GM23338 (cell line): Measurements from ENCODE around the gene GPATCH2. TPM values are rescaled to one million over a fixed set of nuclear protein-coding genes. Genes with fewer than 3 reads are reported as not detected.

Experiments
- ATAC-seq: fragments of 200-7000 bp; cut with Tn5 transposase; 3 replicates; pipeline ENCODE4 v1.9.1; 2020
- DNase-seq: peaks from one replicate; pipeline ENCODE4 v3.0.0-alpha.2; 2015; ENCODE audit warnings: low spot score
- H2AFZ ChIP-seq: fragments of 200-600 bp; sonication (generic); 2 replicates; pipeline ENCODE4 v1.8.0; 2016; ENCODE audit warnings: antibody characterized with exemption, mild to moderate bottlenecking, moderate library complexity
- H3F3A ChIP-seq: fragments of 200-600 bp; sonication (generic); replicated peaks from 2 replicates; pipeline ENCODE4 v1.8.0; 2017; ENCODE audit warnings: antibody characterized with exemption, mixed run types, low read depth
- H3K27ac ChIP-seq: fragments of 200-600 bp; sonication (generic); 2 replicates; pipeline ENCODE4 v1.6.1; 2016; ENCODE audit warnings: low read depth
- H3K27me3 ChIP-seq: fragments of 200-600 bp; sonication (generic); 2 replicates; pipeline ENCODE4 v1.8.0; 2016; ENCODE audit warnings: mild to moderate bottlenecking, mixed run types, moderate library complexity; ENCODE audit not compliant: insufficient read depth
- H3K36me3 ChIP-seq: fragments of 200-600 bp; sonication (generic); 2 replicates; pipeline ENCODE4 v1.8.0; 2016; ENCODE audit warnings: mild to moderate bottlenecking; ENCODE audit not compliant: insufficient read depth
- H3K4me1 ChIP-seq: fragments of 200-600 bp; sonication (generic); 2 replicates; pipeline ENCODE4 v1.8.0; 2016; ENCODE audit warnings: mild to moderate bottlenecking, moderate library complexity; ENCODE audit not compliant: insufficient read depth
- H3K4me2 ChIP-seq: fragments of 200-600 bp; sonication (generic); 2 replicates; pipeline ENCODE4 v1.7.1; 2017; ENCODE audit warnings: mixed run types
- H3K4me3 ChIP-seq: fragments of 200-600 bp; sonication (generic); 2 replicates; pipeline ENCODE4 v1.6.1; 2016; ENCODE audit warnings: mixed run types
- H3K79me2 ChIP-seq: fragments of 200-600 bp; sonication (generic); replicated peaks from 2 replicates; pipeline ENCODE4 v1.8.0; 2017; ENCODE audit warnings: mild to moderate bottlenecking; ENCODE audit not compliant: insufficient read depth
- H3K9me2 ChIP-seq: fragments of 200-600 bp; sonication (generic); 2 replicates; pipeline ENCODE4 v1.8.0; 2017; ENCODE audit not compliant: insufficient read depth
- H4K20me1 ChIP-seq: fragments of 200-600 bp; sonication (generic); replicated peaks from 2 replicates; pipeline ENCODE4 v1.8.0; 2017; ENCODE audit warnings: mild to moderate bottlenecking; ENCODE audit not compliant: insufficient read depth
- H3K27ac Mint-ChIP-seq: 2 replicates; pipeline ENCODE4 v1.8.0; 2020; ENCODE audit warnings: inconsistent platforms, mild to moderate bottlenecking, moderate library complexity, mixed read lengths
- H3K27me3 Mint-ChIP-seq: 3 replicates; pipeline ENCODE4 v1.8.0; 2022; ENCODE audit warnings: low read depth, mild to moderate bottlenecking, moderate library complexity, mixed read lengths, inconsistent platforms; ENCODE audit not compliant: insufficient read depth, poor library complexity
- H3K36me3 Mint-ChIP-seq: 3 replicates; pipeline ENCODE4 v1.8.0; 2021; ENCODE audit warnings: low read depth, mild to moderate bottlenecking, inconsistent platforms, moderate library complexity, mixed read lengths
- H3K4me1 Mint-ChIP-seq: 3 replicates; pipeline ENCODE4 v1.8.0; 2020; ENCODE audit warnings: mild to moderate bottlenecking, inconsistent platforms, mixed read lengths
- H3K4me3 Mint-ChIP-seq: 3 replicates; pipeline ENCODE4 v1.8.0; 2021; ENCODE audit warnings: moderate library complexity, mild to moderate bottlenecking, inconsistent platforms, mixed read lengths
- H3K9me3 Mint-ChIP-seq: 3 replicates; pipeline ENCODE4 v1.8.0; 2020; ENCODE audit warnings: moderate library complexity, mild to moderate bottlenecking, inconsistent platforms, mixed read lengths
- CREB1 ChIP-seq: fragments of 250-450 bp; sonication (Bioruptor Pico); IDR thresholded peaks from 2 replicates; pipeline ENCODE4 v1.5.0; 2020; ENCODE audit warnings: low read depth, mild to moderate bottlenecking, moderate library complexity
- CTCF ChIP-seq, 2 experiments: fragments of 200-600 bp in 1 of 2; sonication (generic) in 1 of 2; conservative IDR thresholded peaks; 2 replicates each; pipeline versions ENCODE4 v1.5.1 to v1.6.1; 2016 to 2017; ENCODE audit warnings: antibody characterized with exemption in 2 of 2, low read depth in 2 of 2, mild to moderate bottlenecking in 2 of 2, moderate library complexity in 1 of 2
- ETS1 ChIP-seq: IDR thresholded peaks from 2 replicates; pipeline ENCODE4 v1.6.1; 2016; ENCODE audit warnings: antibody characterized with exemption
- EZH2phosphoT487 ChIP-seq: fragments of 200-600 bp; sonication (generic); IDR thresholded peaks from one replicate; pipeline ENCODE4 v1.8.1; 2018; ENCODE audit warnings: antibody characterized with exemption; ENCODE audit not compliant: unreplicated experiment
- ZNF331 ChIP-seq: fragments of 250-450 bp; sonication (Bioruptor Pico); IDR thresholded peaks from 2 replicates; pipeline ENCODE4 v1.5.0; 2020; ENCODE audit warnings: low read depth, mild to moderate bottlenecking, moderate library complexity
- ZNF462 ChIP-seq: fragments of 250-450 bp; sonication (Bioruptor Pico); IDR thresholded peaks from 2 replicates; pipeline ENCODE4 v1.5.0; 2020; ENCODE audit warnings: mild to moderate bottlenecking, moderate library complexity
- polyA plus RNA-seq: library from polyadenylated mRNA; unstranded; fragments of >200 nt; fragmentation: Nextera tagmentation; extraction: Ambion mirVana; gene quantifications from 2 replicates; pipeline ENCODE4 v1.2.1, GENCODE V29; 2016
- total RNA-seq: library from RNA; depleted of rRNA; stranded (reverse); fragments of >200 nt; shearing (Covaris generic); gene quantifications from 2 replicates; pipeline ENCODE4 v1.2.3, GENCODE V29; 2014

GPATCH2 gene
- total and polyA plus RNA-seq, 2 experiments from 2014 or later: 12.3 to 26.7 TPM

DNA sequence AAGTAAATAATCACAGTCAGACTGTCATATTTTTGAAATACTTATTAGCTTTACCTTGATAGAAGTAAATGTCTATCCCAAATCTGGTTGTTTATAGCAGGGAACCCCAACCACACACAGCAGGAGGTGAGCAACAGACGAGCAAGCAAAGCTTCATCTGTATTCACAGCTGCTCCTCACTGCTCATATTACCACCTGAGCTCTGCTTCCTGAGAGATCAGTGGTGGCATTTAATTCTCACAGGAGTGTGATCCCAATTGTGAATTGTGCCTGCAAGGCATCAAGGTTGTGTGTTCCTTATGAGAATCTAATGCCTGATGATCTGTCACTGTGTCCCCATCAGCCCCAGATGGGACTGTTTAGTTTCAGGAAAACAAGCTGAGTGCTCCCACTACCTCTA is 104.3 kb downstream of the GPATCH2 start:
- H3K27ac ChIP-seq: no peak overlapping the region
- no peaks in the 10 kb centered on the region for H3K27me3 ChIP-seq
- H3K4me2 ChIP-seq: no peak overlapping the region
- H3K79me2 ChIP-seq: no peaks in the 10 kb centered on the region
- Mint-ChIP-seq H3K9me3 (peaks cover 18% of the 10 kb centered on the region; the same call in 2 of the 3 replicates), H3K36me3 (peaks cover 33% of the 10 kb centered on the region; the same call in 2 of the 3 replicates), H3K27me3 (no peaks in the 10 kb centered on the region), H3K27ac (no peak overlapping the region), H3K4me1 (no peaks in the 10 kb centered on the region), H3K4me3 (no peak overlapping the region)
- no peaks in the 10 kb centered on the region; the same call in 1 of the 2 replicates for H3K36me3 ChIP-seq
- TF ChIP-seq EZH2phosphoT487: no peak
- no peak for TF ChIP-seq ETS1
- TF ChIP-seq ZNF331 (CRISPR knock-in tag): no peak
- no peak for TF ChIP-seq CTCF (conservative IDR thresholded peaks at IDR 0.05; ENCODE audit: low read depth in 2 of 2)
- no peak for TF ChIP-seq CREB1
- TF ChIP-seq ZNF462 (CRISPR knock-in tag): no peak
- DNase-seq: no peak
- H2AFZ ChIP-seq: no peak overlapping the region
- H4K20me1 ChIP-seq: no peaks in the 10 kb centered on the region
- H3K4me1 ChIP-seq: no peaks in the 10 kb centered on the region
- no peak overlapping the region for H3K4me3 ChIP-seq
- no peaks in the 10 kb centered on the region for H3F3A ChIP-seq
- no peak for ATAC-seq
- no peaks in the 10 kb centered on the region for H3K9me2 ChIP-seq
